ENCODE measurements around the gene IFNG.
A peak's percentile ranks its signal among the peaks of the same experiment; 100 is the strongest.
"Not testable (repeated sequence)": the region's sequence is repeated elsewhere in the genome, so short reads cannot be mapped to it uniquely, and the experiment has no call there.

IFNG gene

DNA sequence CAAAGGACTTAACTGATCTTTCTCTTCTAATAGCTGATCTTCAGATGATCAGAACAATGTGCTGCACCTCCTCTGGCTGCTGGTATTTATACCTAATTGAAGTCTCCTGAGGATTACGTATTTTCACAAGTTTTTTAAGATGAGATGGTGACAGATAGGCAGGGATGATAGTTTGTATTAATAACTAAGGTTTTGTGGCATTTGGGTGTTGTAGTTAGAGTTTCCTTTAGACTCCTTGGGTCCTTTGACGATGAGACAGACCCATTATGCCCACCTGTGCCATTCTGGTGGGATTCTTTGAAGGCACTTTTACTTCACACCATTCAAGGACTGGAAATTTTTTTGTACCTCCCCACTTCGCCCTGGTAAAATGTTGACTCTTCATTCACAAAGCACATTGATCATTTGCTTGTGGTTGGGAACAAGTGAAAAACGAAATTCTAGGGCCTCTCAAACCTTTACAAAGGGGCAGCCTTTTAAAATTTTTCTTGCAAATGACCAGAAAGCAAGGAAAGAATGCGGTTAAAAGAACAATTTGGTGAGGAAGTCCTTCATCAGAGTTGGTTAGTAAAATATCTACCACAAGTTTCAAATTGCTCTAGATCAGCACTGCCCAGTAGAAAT, at the start of gene IFNG:
Gene IFNG (minus strand): TSS at position 60 of the 624 bp plus-strand sequence. CDS start 125 bp downstream, outside the sequence.
- no peak for DNase-seq (ENCODE audit: low read depth in 2 of 2)

DNA sequence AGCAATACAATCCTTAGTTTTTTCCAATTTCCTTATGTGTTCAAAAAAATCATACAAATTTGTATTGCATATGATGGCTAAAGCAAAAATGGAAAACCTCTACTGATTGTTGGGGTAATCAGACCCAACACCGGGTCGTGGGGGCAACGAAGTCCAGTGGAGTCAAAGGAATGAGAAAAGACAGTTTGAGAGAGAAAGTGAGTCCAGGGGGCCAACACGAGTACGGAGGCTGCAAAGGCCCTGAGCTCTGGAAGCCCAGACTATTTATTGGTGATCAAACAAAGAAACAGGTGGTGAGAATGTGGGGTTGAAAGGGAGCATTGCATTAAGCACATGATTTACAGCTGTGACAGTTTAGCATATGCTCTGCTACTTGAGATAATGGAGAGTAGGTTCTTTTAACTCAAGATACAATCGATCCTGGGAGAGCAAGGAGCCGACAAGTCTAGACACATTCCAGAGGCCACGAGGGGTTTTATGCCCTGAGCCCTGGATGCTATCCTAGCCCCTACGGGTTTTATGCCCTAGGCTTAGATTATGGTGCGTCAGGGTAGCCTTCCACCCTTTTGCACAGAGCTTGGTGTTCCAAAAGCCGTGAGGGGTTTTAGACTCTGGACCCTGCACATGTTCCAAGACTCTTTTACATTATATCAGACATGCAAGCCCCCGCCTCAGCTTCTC, 49.6 kb upstream of the IFNG start:
- not testable (repeated sequence) for DNase-seq (ENCODE audit: low read depth in 2 of 2)

DNA sequence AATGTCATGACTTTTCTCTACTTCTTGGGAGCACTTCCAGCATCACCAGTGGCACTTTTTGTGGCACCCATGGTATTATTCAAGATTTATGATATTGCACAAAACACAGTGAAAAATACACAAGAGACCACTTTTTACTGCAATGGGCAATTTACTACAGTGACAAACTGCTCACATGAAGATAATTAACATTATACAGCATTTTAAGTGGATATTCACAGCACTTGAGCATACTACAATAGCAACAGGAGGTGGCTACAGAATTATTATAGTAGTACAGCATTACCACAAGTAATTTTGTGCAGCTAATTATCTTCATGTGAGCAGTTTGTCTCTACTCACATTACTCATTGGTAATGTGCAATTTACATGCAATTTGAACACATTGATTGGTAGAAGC, 47.7 kb upstream of the IFNG start:
- DNase-seq (ENCODE audit: low read depth in 2 of 2): no peak

DNA sequence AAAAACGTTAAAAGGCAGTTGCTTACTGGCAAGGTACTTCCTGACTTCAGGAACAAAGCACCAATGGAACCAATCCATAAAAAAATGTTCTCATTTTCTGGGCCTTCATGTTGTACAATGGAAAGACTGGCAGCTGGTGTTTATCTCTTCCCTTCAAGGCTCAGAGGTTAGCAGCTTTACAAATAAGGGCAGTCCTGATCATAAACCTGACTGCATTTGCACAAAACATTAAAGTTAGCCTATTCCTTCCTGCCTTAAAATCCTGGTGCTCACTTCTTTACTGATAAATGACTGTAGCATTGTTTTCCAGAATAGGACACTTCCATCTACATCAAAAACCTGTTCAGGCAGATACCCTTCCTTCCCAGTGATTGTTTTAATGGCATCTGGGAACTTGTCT, 46.9 kb upstream of the IFNG start:
- DNase-seq (ENCODE audit: low read depth in 2 of 2): no peak

DNA sequence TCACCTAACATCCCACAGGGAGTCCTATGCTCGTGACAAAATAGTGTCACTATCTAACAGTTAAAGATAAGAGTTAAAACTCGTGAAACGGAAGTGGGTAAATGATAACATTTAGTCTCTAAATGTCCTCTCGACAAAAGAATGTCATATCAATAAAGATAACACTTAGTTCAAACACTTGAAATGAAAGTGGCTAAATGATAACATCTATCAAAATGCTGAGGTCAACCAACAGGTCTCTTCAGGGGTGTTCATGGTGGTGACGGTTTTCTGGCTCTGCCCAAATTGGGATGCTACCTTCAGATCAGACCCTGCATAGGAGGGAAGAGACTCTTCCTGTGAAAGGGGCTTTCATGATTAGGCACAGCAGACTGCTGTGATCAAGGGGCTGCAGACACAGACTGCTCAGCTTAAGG, 43.9 kb upstream of the IFNG start:
- DNase-seq (ENCODE audit: low read depth in 2 of 2): no peak

DNA sequence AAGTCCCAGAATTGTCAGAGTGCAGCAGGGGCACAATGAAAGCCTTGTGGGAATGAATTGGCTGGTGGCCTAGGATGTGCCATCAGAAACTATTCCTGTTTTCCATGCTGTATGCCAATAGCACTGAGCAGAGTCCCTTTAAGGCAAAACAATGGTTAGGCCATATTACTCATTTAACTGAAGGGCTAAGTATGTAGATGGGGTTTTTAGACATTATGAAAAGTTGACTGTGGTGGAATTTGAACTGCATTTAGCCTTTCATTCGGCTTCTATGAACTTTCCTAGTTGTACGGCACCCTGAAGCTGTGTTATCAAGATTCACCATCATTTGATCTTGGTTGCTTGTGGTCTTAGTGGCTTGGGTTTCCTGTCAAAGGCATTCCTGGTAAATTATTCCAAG, 41.3 kb upstream of the IFNG start:
- DNase-seq (ENCODE audit: low read depth in 2 of 2): no peak

DNA sequence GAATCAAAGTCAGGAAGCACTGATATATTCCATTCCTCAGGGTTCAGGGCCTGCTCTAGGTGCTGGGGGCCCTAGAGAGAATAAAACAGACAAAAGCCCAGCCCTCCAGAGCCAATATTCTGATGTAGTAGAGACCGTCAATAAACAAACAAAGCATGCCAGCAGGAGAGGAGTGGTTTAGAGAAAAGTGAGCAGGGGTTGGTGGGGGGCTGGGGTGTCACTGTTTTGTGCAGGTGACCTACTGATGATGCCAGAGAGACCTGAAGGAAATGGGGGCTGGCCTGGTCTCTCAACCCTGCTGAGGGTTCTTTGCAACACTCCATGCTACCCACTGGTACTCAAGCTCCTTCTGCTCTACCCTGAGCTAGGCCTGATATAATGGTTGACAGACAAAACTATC, 39.6 kb upstream of the IFNG start:
- no peak for DNase-seq (ENCODE audit: low read depth in 2 of 2)

DNA sequence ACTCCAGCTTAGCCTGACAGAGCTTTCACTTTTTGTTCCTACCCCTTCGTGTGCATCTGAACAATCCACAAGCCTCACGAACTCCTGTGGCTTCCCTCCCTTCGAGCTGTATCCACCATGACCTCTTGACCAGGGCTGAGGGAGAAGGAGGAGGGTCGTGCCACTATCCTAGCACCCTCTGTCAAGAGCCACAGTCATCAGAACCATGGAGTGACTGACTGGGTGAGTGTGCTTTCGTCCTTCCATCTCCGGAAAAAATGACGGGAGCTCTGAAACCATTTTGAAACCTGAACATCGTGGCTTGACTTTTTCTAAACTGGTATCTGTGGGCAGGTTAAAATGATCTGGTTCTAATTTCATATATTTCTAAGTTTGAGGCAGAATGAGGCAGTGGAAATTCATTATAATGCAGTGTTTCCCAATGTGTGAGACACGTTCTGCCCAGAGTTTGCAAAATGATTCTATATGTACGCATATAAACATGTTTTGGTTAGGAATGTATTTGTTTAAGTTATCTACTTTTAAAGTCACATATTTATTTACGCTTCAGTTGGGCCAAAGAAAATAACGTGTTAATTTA, 39.1 kb upstream of the IFNG start:
- no peak for DNase-seq (ENCODE audit: low read depth in 2 of 2)

DNA sequence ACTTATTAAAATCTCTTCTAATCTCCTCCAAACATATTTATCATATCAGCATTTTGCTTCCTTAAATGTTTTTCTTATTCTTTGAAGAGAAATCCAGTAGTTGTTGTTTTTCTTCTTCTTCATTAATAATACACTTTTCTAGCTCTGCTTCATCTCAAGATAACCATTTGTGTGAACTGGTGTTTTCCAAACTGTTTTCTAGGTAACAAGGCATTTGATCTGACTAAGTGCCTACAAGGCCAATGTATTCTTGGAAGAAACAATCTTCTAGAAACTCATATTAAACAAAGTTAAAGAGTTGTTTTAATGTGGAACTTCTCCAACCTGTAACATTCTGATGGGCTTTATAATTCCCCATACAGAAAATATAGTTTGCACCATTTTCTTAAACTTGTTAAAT, 30.8 kb upstream of the IFNG start:
- no peak for DNase-seq (ENCODE audit: low read depth in 2 of 2)

DNA sequence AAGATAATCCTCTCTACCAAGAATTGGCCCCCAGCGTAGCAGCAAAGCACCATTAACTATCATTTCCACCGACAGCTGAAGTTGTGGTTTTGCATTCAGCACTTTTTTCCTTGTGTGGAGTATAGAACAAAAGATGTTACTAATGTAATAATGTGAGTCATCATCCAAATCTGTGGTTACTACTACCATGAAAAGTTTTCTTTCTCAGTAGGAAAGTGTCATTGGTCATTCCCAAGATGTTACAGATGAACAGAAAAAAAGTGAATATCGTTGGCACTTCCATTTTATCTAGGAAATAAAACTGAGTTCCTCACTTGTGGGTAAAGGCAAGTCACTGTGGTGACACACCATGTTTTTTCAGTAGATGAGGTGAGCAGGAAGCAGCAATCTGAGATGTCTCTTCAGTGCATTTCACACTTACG, 30.3 kb upstream of the IFNG start:
- peak in 1 of 2 donors; percentile 19 for DNase-seq (ENCODE audit: low read depth in 2 of 2)

DNA sequence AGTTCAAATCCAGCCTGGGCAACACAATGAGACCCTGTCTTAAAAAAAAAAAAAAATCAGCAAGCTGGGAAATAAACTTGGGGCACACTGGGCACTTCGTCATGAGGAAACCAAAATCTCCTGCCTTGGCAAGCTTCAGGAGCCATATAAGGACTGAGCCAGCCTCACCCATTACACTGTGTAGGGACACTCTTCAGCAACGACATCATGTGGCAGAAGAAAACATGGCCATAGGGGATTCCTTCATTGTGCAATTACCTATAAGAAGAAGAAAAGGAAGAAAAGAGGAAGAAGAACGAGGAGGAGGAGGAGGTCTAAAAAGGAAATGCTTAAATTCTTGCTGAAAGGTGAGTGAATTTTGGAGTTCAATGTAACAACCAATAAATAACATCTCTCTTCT, 26.1 kb upstream of the IFNG start:
- DNase-seq (ENCODE audit: low read depth in 2 of 2): no peak

DNA sequence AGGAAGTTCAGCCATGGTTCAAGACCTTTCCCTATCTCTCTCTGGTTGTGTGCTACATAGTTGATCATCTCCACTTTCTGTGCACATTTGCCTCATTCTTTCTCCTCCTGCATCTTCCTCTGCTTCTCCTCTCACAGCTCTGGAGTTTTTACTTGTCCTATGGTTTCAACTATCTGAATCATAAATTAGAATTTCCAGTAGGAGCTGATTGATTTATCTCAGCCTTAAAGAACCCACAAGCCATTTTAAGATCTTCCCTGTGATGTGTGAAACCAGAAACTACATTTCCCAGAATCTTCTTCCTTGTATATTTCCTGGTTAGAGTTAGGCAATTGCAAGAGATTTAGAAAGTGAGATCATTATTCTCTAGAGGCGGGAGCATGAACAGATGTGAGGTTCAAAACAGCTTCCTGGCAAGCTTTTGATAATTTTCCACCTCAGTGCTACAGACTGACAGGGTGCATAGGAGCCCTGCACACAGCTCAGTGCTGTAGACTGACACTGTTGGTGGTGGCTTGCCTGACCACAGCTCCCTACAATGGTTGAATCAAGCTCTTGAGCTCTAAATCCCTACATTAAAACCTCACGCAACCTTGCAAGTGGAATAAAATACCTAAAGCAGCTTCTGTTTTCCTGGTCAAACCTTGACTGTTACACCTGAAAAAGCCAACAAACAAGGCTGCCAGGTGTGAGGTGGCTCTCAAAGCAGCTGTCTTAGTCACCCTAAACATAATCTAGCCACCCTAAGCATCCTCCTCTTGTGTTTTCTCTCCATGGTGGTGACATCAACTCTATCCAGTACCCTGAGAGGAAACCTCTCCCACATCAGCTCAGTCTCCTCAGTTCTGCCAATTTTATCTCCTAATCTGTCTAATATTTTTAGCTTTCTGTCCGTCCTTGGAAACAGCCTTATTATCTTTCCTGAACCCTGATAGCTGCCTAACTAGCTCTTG, 21.5 kb upstream of the IFNG start:
- no peak for DNase-seq (ENCODE audit: low read depth in 2 of 2)

DNA sequence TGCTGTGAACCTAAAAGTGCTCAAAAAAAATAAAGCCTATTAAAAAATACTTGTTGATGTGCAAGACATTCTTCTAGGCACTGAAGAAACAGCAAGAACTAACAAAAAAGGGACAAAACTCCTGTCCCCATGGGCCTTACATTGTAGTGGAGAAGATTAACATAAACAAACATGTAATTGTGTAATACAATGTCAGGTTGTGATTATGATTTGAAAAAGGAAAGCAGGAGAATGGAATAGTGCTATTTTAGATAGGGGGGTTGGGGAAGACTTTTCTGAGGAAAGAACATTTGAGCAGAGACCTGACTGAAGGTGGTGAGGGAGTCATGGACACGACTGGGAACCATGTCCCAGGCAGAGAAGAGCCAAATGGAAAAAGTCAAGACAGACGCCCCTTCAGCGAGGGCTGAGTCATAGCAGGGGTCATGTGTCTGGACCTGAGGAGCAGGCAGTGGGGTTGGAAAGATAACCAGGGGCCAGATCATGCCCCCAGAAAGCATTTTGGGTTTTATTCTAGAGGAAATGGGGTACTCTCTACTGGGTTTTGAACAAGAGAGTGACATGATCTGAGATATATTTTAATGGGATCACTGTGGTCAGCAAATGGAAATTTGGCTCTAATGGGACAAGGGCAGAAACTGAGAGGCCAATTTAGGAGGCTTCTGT, 19.4 kb upstream of the IFNG start:
- no peak for DNase-seq (ENCODE audit: low read depth in 2 of 2)

DNA sequence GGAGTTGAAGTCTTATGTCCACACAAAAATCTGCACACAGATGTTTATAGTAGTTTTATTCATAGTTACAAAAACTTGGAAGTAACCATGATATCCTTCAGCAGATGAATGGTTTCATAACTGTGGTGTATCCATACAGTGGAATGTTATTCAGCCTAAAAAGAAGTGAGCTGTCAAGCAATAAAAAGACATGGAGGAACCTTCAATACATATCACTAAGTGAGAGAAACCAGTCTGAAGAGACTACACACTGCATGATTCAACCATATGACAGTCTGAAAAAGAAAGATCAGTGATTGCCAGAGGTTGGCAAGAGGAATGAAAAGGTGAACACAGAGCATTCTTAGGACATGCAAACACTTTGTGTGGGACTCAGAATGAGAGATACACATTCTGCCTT, 18.6 kb upstream of the IFNG start:
- DNase-seq (ENCODE audit: low read depth in 2 of 2): no peak

DNA sequence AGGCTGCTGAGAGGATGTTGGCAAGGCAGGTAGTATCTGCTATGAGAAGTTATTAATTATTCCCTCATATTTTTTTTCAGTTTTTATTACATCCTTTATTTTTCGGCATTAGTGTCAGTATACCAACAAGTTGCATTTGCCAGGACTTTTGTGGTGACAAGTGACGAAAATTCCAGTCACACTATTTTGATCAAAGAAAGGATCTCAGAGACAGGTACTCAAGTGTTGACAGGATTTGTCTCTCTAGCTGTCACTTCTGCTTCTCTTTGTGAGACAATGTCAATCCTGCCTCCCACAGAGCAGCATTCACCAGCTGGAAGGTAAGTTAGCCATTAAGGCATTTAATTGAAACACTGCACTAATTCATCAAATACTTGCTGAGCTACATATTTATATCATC, 18.0 kb upstream of the IFNG start:
- no peak for DNase-seq (ENCODE audit: low read depth in 2 of 2)

DNA sequence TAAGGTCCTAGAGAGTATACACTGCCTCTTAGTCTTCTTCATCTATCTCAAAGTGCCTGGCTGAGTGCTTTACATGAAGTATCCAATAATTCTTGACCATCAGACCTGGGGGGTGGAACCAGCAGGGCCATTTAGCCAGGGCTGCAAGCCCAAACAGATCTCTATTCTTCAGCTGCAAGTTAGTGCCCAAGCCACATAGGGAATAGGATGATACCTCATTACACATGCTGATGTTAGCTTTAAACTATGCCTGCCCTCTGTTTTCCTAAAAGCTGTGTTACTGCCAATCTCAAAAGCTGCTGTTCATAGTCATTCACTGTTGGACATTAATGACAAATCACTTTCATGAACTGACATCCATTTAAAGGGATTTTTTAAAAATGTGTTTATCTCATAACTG, 16.7 kb upstream of the IFNG start:
- no peak for DNase-seq (ENCODE audit: low read depth in 2 of 2)

DNA sequence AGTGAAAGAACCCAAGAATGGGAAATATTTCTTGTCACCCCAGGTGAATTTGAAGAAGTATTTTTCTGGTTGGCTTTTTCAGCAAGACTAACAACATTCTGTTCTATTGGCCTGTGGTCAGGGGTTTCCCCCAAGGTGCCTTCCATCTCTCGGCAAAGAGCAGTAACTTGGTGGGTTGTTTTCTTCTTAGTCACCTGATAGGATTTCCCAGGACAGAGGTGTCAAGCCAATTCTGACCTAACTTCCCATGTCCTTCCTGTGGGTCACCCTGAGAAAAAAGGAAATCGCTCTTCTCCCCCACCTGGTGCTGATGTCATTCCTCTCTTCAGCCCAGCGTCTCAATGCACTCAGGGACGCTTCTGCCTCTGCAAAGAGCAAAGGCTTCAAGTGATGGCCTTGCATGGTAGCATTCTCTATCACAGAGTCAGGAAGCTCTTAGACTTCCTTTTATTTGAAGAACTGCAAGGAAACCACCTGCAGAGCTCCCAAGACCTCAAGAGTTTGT, 16.1 kb upstream of the IFNG start:
- peak; percentile 24 for DNase-seq (ENCODE audit: low read depth in 2 of 2)

DNA sequence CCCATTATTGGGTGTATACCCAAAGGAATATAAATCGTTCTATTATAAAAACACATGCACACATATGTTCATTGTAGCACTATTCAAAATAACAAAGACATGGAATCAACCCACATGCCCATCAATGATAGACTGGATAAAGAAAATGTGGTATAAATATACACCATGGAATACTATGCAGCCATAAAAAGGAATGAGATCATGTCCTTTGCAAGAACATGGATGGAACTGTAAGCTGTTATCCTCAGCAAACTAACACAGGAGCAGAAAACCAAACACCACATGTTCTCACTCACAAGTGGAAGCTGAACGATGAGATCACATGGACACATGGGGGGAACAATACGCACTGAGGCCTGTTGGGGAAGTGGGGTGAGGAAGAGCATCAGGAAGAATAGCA, 15.2 kb upstream of the IFNG start:
- not testable (repeated sequence) for DNase-seq (ENCODE audit: low read depth in 2 of 2)

DNA sequence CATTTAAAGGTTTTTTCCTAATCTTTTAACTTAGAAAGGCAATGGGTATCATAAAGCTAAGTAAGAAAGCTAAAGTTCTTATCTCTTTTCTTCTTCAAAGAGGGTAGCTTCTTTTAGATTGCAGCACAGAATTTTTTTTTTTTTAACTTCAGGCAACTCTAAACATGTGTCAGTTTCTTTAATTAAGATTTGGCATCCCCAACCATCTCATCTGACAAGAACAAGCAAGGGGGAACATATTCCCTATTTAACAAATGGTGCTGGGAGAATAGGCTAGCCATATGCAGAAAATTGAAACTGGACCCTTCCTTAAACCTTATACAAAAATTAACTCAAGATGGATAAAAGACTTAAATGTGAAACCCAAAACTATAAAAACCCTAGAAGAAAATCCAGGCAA, 14.3 kb upstream of the IFNG start:
- DNase-seq (ENCODE audit: low read depth in 2 of 2): no peak

DNA sequence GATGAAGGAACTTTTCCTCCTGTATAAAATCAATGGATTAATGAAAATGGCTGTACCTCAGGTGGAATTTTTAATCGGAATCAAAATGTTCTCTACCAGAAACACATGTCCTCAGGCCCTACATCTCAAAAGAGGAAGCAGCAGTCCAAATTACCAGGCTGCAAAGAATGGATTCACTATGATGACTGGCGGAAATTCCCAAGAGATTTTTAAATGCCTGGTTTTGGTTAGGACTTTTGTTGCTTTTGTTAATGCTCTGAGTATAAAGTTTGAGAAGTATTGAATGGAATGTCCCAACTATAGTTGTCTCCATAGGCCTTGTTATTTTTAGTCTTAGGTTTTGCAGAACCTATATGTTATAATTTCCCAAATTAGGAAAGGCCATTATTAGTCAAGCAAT, 11.2 kb upstream of the IFNG start:
- DNase-seq (ENCODE audit: low read depth in 2 of 2): no peak

DNA sequence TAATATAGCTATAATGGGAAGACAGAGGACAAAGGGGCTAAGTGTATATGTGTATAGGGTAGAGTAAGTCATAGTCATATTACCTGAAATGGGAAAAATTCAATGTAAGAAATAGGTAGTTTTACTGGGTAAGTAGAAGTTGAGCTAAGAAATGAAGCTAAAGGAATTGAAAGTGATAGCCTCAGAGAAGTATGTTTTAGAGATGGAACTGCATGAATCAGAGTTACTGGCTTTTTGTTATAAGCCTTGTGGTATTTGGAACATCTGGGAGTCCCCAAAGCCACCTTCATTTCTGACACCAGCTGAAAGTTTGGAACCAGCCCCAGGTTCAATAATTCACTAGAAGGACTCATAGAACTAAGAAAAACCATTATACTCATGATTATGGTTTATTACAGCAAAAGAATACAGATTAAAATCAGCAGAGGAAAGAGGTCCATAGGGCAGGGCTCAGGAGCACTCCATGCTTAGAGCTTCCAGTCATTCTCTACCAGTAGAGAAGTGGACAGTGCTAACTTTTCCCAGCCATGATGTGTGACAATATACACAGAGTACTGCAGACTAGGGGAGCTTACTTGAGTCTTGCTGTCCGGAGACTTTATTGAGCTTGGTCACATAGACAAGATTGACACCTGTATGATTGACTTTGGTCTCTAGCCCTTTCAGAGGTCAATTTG, 9.8 kb upstream of the IFNG start:
- DNase-seq (ENCODE audit: low read depth in 2 of 2): no peak
